CD4-positive, alpha-beta T cell treated with Interleukin-2 at 100 ng/mL for 4 hours (primary cell): ENCODE data around the gene ELFN1.

Source experiments
- DNase-seq: peaks from one replicate; pipeline ENCODE4 v3.0.0-alpha.2; 2020; ENCODE audit warnings: low spot score

Gene ELFN1

DNA sequence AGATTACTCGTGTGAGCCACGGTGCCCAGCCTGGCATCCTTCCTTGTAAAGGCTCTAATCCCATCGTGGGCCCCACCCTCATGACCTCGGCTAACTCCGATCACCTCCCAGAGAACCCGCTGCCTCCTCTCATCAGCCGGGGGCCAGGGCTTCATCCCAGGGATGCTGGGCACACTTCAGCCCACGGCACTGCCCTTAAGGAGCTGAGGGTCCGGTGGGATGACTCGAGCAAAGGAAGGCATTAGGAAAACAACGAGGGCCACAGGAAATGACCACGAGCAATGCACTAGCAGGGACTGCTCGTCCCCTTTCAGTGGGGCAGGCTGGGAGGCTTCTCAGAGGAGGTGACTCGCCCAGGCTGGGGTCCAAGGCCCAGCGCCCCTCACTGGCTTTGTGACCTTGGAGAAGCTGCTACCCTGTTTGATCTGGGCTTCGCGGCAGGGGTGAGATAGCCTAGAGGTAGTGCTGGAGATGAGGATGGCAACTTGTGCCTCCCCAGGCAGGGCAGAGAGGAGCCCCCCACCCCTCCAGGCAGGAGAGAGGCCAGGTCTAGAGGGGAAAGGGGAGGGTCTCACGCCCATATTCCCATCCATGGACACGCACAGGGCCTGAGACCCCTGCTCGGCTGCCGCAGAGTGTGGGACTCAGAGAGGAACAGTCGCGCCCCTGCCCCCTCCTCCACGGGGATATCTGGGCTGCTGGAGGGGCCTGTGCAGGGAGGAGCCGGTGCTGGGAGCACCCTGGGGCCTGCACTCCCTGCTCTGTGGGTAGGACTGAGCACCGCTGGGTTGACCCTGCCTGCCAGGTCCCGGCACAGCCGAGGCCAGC is 26.8 kb downstream of the ELFN1 start:
- DNase-seq = no peak

DNA sequence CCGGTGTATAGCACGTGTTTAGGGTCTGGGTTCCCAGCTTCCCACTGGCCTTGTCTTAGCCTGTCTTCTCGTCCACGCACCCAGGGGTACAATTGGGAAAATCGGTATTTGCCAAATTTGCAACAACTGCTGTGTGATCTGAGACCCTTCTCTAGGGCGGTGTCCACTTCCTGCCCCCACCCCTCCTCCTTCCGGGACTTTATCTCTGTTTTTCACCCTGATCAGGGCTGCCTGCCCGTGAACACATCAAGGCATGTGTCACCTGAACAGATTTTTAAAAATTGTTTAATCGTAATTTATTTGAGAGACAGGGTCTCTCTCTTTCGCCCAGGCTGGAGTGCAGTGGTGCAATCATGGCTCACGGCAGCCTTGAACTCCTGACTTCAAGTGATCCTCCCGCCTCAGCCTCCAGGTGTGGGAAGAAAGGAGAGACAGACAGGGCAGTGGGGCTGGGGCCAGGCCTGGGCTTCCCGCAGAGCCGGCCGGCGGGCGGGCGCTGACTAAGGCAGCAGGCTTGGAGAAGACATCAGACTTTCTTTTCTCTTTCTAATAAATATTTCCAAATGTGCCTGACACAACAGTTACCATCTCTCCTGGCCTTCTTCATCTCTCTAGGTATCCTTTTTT is 27.5 kb downstream of the ELFN1 start:
- DNase-seq = no peak

DNA sequence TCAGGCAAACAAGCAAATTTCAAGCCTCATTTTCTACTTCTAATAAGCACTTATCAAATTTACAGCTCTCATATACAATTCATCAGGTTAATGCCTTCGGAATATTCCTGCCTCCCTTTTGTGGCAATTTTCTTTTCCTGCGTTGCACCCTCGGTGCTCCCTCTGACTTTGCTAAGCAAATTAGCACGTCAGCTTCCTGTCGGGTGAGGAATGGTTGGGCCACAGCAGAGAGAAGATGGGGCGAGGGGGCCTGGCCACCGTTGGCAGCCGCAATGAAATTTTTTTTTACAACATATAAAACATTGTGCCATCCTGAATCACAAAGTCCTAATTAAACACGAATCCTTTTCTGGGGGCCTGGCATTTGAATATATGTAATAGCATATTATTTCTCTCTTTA is 28.1 kb downstream of the ELFN1 start:
- no peak for DNase-seq

GRCh38 chr7:1698951-1699350 is 28.9 kb downstream of the ELFN1 start:
- DNase-seq = no peak

DNA sequence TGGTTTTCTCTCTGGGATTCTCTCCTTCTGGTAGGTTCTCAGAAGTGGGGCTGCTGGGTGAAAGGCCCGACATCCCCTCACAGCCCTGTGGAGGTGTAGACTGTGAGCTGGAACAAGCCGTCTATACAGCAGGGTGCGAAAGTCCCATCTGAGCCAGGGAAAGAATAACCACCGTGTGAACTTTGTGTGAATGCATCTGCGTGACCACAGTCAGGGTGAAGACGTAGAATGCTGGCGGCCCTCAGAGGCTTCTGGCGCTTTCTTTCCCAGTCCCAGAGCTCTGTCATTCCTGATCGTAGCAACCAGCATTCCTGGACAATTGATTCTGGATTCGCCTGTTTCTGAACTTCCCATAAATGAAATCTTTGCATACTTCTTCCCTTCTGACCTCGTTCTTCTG is 30.0 kb downstream of the ELFN1 start:
- no peak for DNase-seq

DNA sequence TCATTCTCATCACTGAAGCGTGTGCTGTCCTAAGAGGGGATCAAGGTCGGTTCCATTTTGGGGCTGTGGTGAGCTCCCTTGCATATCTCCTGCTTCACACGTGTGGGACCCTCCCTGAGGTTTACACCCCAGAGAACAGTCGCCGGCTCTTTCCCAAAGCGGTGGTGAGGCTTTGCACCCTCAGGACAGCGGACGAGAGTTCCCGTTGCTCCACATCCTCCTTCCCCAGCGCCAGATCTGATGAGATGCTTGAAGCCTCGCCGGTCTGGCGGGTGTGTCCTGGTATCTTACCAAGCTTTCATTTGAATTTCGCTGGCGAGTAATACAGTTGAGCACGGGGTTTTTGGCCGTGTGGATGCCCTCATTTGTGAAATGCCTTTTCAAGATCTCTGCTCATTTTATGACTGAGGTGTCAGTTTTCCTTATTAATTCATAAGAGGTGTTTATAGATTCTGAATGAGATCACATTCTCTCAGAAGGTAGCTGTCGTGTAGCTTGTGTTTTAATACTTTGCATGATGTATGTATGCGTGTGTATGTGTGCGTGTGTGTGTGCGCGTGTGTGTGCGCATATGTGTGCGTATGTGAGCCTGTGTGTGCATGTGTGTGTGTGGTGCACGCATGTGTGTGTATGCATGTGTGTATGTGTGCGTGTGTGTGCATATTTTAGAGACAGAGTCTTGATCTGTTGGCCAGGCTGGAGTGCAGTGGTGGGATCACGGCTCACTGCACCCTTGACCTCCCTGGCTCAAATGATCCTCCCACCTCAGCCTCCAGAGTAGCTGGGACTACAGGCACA is 30.7 kb downstream of the ELFN1 start:
- no peak for DNase-seq

DNA sequence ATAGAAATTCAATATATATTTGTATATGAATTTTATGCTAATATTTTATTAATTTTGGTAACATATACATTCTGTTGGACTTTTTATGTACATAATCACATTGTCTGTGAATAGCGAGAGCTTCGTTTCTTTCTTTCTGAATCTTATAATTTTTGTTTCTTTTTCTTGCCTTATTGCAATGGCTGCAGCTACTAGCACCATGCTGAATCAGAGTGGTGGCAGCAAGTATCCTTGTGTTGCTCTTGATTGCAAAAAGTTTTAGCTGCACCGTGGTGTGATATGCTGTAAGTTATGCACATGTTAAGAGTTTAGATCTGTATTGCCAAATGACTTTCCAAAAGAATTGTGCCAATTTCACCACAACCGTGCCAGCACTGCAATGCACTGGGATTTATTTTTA is 32.6 kb downstream of the ELFN1 start:
- no peak for DNase-seq

GRCh38 chr7:1703441-1703840 is 33.4 kb downstream of the ELFN1 start:
- no peak for DNase-seq

- DNase-seq = no peak
These were observed 34.1 kb downstream of the ELFN1 start for GRCh38 chr7:1703871-1704810.

DNA sequence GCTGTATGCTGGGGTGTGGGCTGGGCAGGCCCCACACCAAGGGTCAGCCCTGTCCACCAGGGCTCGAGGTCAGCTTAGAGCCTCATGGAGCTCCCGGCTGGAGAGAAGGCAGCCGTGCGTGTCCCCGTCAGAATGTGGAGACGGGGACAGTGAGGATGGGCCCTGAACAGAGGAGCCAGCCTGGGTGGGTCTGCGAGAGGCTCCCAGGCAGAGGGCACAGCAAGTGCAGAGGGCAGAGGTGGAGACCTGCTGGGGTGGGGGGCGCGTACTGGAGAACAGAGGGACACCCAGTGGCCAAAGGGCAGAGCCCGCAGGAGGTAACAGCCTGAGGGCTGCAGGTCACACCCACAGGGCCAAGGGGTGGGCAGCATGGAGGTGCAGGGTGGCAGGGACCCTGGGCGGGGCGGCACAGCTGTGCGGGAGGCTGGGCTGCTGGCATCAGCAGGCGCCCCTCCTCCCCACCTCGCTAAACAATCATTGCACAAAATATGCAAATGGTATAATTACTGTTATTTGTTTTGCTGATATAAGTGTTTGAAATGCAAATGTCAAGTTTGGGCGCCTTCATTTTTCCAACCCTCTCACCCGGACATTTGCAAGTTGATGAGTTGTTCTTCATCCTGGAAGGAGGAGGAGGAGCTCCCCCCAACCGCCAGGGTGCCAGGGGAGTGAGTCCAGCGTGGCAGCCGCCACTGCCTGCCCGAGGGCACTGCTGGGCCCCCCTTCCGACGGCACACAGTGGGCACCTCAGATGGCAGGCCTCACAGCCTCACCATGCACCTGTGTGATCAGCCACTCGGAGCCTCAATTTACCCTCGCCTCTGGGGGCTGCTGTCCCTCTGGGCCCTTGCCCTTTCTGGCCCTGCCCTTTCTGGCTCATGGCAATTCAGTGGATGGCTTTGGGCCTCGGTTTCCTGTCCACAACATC is 35.0 kb downstream of the ELFN1 start:
- no peak for DNase-seq

- no peak for DNase-seq
These were observed 35.8 kb downstream of the ELFN1 start for GRCh38 chr7:1705856-1706255.

DNA sequence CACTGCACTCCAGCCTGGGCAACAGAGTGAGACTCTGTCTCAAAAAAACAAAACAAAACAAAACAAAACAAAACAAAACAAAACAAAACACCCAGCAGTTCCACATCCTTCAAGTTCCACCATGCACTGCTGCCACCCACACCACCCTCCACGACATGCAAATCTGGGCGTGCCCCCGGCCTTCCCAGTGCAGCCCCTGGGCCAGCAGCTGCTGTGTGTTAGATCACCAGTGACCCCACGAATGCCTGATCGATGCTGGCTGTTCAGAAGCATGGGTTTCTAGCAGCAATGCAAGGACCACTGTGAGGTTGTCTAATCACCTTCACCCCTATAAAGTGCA is 36.3 kb downstream of the ELFN1 start:
- no peak for DNase-seq

GRCh38 chr7:1706721-1707613 is 36.9 kb downstream of the ELFN1 start:
- no peak for DNase-seq

DNA sequence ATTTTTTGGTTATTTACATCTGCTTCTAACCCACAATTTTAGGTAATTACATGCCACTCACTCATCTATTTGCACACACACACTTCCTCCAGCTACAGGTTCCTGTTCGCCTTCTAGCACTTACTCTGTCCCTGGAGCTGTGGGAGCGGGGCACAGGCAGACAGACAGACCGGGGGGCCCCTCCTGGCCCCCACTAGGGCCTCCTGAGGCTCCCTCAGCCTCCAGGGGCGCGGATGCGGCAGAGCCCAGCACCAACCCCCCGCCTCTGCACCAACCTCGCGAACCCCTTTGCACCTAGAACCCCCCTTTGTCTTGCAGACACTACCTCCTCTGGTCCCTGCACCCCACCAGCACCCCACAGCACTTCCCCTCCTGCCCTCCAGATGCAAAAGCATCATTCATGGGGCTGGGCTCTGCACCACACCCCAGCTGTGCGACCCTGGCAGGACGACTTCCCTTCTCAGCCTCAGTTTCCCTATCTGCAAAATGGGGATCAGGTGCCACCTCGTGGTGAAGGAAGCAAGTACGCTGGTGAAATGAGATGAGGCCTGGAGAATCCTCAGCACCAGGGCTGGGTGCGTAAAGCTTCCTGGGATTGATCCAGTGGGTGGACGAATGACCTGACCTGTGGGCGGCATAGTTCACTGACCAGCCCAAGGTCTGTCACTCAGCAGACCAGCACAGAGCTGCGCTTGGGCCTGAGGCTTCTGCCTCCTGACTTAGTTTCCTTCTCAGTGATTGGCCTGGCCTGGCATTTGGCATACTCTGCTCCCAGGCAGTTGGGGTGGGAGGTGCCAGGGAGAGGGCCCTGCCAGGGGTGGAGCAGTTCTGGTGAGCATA is 37.9 kb downstream of the ELFN1 start:
- no peak for DNase-seq

DNA sequence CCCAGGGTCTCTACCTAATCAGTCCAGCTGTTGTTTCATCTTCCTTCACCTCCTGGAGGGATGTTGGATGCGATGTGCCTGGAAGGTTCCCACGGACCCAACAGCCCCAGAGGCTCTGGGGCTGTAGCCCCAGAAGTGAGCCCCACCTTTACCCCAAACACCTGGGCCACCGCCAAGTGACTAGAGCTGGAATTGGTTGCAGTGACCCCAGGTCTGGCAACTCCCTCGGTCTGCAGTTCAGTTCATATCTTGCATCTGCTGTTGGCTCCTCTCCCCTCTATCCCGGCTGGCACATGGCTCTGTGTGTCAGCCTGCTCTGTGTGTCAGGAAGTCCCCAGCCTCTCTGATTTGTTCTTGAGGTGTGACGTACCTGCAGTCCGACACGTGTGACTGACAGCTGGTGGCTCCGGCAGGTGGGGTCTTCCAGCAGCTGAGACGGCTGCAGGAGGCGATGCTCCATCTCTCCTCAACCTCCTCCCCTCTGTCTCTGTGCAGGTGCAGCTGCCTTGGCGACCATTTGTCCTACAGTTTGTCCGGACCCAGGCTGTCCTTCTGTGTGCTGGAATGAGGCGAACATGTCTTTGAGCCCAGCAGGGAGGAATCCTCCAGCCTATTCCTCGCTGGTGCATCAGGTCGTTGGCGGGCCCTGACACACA is 38.6 kb downstream of the ELFN1 start:
- no peak for DNase-seq

GRCh38 chr7:1709281-1709680 is 39.2 kb downstream of the ELFN1 start:
- no peak for DNase-seq

- no peak for DNase-seq
These were observed 39.8 kb downstream of the ELFN1 start for GRCh38 chr7:1709900-1710299.

DNA sequence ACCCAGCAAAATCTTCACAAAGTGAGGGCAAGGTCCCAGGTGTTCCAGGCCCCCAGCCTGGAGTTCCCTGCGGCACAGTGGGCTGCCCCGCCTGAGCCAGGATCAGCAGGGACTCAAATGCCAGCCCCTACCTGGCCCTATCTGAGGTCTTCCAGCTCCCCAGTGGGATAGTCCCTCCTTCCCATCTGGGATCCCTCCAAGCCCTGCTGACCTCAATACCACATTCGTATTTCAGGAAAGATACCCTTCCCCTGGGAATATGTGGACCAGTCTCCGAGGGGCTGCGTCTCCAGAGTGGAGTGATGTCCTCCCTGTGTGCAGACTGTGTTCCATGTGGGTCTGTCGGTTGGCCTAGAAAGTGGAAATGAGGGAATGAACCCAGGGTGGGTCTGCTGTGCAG is 40.9 kb downstream of the ELFN1 start:
- DNase-seq = no peak
